GM12874 (cell line): ENCODE data around the gene TXNDC2.

Experiments
- CTCF ChIP-seq: IDR thresholded peaks from 2 replicates; pipeline ENCODE4 v1.5.1; 2011; ENCODE audit warnings: low read depth, mild to moderate bottlenecking, control low read depth, low read length, moderate library complexity; ENCODE audit not compliant: insufficient read depth

Gene TXNDC2

GRCh38 chr18:9905401-9905922, 19.7 kb downstream of the TXNDC2 start:
- no peak for TF ChIP-seq CTCF

- TF ChIP-seq CTCF: no peak
Measured at GRCh38 chr18:9906481-9906880, 20.7 kb downstream of the TXNDC2 start.

- no peak for TF ChIP-seq CTCF
Measured at GRCh38 chr18:9907867-9908266, 22.1 kb downstream of the TXNDC2 start.

GRCh38 chr18:9910071-9910470, 24.3 kb downstream of the TXNDC2 start:
- TF ChIP-seq CTCF: no peak

GRCh38 chr18:9910661-9911060, 24.9 kb downstream of the TXNDC2 start:
- TF ChIP-seq CTCF: no peak

GRCh38 chr18:9911226-9911625, 25.5 kb downstream of the TXNDC2 start:
- TF ChIP-seq CTCF: no peak

- TF ChIP-seq CTCF: no peak
Measured at GRCh38 chr18:9913151-9913525, 27.4 kb downstream of the TXNDC2 start.
